Stimulated activated CD8-positive, alpha-beta memory T cell treated with anti-CD3 and anti-CD28 coated beads, Interleukin-4, amount 100 ng/mL, for 1 hour (primary cell): ENCODE measurements around the gene ZNF799.
A peak's percentile ranks its signal among the peaks of the same experiment; 100 is the strongest.
"Not testable (repeated sequence)": the region's sequence is repeated elsewhere in the genome, so short reads cannot be mapped to it uniquely, and the experiment has no call there.

Experiments used
- DNase-seq, 2 donors: peaks; one replicate each; pipeline ENCODE4 v3.0.0-alpha.2; 2020; ENCODE audit warnings: low read depth in 2 of 2, low spot score in 1 of 2

ZNF799 gene

DNA sequence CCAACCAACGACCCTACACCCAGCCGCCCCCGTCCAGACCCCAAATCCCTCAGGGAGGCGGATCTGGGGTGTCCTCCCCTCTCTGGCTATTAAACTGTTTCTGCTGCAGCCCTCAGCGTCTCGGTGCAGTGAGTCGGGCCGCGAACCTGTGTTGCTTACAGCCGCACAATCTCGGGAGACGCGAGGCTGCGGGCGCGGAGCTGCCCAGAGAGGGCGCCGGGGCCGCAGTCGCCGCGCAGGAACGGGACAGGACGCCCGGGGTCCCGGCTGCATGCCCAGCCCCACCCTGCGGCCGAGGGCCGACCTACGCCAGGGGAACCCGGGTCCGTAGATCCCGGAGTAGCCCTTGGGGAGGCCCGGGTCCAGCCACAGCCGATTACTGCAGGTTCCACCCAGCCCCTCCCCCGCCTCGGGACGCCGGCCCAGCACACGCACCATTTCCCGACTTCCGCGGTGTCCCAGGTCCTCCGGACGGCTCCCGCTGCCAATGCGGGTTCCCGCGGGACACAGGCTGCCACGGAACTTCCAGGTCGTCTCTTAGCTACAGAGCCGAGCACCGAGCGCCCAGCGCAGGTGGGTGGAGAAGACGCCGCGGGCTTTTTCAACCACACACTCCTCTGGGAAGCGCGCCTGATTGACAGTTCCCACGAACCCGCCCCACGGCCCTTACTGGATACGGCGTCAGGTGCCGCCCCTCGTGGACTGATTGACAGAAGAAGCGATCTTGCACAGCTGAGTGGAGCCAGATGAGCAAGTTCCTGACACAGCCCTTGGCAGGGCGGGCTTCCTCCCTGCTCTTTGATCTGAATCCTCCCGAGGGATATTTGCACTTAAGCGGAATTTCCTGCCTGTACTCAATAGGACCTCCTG lies at the start of gene ZNF799:
ZNF799 (minus strand) TSS at position 639 of the 870 bp plus-strand sequence; CDS start at position 438, 201 bp downstream.
- peak; percentile 61 to 63 for DNase-seq

DNA sequence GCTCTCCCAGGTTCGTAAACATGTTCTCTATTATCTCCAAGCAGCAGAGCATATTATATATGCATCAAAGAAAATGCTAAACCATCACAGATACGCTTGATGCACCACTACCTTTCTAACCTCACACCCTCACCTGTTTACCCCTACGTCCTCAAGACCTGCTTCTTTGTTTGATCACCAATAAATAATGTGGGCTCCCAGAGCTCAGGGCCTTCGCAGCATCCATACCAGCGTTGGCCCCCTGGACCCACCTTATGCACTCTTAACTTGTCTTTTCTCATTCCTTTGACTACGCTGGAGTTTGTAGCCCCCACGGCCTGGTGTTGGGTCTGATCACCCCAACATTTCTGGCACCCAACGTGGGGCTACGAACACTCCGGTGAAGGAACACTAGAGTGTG lies 49.8 kb upstream of the ZNF799 start:
- no peak for DNase-seq

DNA sequence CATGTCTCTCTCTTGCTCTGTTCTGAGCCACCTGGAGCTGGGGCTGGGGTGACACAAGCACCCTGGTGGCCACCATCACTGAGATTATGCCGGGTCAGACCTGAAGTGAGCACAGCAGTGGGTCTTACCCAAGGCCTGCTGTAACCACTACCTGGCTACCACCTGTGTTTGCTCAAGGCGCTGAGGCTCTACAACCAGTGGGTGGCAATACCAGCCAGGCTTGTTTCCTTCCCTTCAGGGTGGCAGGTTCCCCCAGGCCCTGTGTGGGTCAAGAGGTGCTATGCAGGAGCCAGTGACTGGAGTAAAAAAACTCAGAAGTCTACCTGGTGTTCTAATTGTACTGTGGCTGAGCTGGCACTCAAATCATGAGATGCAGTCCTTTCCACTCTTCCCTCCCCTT lies 47.7 kb upstream of the ZNF799 start:
- no peak for DNase-seq

DNA sequence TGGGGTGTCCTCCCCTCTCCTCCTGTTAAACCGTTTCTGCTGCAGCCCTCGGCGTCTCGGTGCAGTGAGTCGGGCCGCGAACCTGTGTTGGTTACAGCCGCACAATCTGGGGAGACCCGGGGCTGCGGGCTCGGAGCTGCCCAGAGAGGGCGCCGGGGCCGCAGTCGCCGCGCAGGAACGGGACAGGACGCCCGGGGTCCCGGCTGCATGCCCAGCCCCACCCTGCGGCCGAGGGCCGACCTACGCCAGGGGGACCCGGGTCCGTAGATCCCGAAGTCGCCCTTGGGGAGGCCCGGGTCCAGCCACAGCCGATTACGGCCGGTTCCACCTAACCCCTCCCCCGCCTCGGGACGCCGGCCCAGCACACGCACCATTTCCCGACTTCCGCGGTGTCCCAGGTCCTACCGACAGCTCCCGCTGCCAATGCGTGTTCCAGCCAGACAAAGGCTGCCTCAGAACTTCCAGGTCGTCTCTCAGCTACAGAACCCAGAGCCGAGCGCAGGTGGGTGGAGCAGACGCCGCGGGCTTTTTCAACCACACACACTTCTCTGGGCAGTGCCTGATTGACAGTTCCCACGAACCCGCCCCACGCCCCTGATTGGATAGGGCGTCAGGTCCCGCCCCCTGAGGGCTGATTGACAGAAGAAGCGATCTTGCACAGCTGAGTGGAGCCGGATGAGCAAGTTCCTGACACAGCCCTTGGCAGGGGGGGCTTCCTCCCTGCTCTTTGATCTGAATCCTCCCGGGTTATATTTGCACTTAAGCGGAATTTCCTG lies 39.7 kb upstream of the ZNF799 start, which contains the start of gene ZNF443:
ZNF443 (minus strand) TSS at position 481 of the 776 bp plus-strand sequence; CDS start at position 374, 107 bp downstream.
- DNase-seq, result peak; percentile 96 to 97

DNA sequence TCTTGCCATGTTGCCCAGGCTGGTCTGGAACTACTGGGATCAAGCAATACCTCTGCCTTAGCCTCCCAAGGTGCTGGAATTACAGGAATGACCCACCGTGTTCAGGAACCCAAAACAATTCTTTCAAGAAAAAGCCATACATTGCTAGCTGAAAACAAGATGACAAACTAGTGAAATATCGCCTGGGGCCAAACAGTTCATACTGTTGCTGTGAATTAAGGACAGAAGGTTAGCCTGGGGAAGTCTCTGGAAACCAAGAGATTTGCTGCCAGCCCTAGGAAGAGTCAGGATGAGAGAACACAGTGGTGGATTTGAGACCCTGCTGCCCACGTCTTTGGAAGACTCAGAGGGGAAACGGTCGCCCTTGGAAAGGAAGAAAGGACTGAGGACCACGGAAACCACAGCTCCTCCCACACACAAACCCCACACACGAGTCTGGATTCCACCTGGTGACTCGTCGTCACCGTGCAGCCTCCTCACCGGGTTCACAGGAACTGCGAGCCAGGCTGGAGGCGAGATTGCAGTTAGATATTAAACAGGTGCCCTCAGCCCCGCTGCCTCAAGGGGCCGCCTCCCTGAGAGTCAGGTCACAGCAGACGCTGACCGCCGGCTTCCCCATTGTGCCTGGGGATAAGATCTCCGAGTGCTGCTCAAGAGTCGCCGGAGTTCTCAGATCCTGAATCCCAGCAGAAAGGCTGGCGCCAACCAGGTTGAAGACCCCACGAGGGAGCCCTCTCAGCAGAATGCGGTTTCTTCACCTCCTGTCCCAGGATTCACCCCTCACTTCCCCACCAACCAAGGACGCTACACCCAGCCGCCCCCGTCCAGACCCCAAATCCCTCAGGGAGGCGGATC lies 38.8 kb upstream of the ZNF799 start:
- DNase-seq, result peak in 1 of 2 donors; percentile 22

DNA sequence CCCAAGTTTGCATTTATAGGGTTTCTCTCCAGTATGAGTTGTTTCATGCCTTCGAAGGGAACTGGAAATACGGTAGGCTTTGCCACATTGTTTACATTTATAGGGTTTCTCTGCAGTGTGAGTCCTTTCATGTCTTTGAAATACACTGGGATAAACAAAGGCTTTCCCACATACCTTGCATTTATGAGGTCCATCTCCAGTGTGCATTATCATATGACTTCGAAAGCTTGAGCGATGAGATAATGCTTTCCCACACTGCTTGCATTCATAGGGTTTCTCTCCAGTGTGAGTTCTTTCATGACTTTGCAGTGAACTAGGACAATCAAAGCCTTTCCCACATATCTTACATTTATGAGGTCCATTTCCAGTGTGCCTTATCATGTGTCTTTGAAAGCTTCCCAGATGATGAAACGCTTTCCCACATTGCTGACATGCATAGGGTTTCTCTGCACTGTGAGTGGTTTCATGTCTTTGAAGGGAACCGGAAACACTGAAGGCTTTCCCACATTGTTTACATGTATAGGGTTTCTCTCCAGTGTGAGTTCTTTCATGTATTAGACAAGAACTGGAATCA lies 29.7 kb upstream of the ZNF799 start:
- DNase-seq, result not testable (repeated sequence)

DNA sequence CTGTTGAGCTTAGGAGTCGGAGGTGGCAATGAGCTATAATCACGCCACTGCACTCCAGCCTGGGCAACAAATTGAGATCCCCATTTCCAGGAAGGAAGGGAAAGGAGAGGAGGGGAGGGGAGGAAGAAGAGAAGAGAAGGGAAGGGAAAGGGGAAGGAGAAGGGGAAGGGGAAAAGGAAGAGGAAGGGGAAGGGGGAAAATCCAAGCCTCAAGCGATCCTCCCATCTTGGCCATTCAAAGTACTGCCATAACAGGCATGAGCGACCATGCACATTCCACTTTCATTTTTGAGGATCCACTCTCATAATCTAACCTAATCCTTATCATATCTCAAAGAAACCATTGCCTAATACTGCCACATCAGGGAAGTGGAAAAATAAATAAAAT lies 24.8 kb upstream of the ZNF799 start:
- no peak for DNase-seq

DNA sequence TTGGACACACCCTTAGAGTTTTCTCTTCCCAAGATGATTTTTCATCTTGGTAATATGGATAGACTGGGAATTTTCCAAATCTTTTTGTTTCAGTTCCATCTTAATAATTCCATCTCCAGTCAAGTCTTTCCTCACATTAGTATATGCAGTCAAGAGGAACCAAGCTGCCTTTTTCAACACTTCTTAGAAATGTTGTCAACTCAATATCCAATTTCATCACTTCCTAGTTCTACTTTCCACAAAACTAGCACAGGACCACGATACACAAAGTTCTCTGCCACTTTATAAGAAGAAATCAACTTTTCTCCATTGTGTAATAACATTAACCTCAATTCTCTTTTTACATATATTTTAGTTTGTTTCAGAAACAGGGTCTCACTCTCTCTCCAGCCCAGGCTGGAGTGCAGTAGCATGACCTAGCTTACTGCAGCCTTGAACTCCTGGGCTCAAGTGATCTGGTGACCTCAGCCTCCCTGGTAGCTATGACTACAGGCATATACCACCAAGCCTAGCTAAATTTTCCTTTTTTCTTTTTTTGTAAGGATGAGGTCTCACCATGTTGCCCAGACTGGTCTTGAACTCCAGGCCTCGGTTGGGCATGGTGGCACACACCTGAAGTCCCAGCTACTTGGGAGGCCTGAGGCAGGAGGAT lies 24.3 kb upstream of the ZNF799 start:
- DNase-seq, result no peak

DNA sequence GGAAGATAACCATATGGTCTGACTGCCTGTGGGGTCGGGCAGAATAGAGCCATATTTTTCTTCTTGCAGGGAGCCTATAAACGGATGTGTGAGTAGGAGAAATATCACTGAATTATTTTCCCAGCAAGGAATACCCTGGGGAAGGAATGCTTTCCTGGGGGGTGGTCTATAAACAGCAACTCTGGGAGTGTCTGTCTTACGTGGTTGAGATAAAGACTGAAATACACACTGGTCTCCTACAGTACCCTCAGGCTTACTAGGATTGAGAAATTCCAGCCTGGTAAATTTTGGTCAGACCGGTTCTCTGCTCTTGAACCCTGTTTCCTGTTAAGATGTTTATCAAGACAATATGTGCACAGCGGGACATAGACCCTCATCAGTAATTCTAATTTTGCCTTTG lies 16.2 kb upstream of the ZNF799 start:
- not testable (repeated sequence) for DNase-seq

DNA sequence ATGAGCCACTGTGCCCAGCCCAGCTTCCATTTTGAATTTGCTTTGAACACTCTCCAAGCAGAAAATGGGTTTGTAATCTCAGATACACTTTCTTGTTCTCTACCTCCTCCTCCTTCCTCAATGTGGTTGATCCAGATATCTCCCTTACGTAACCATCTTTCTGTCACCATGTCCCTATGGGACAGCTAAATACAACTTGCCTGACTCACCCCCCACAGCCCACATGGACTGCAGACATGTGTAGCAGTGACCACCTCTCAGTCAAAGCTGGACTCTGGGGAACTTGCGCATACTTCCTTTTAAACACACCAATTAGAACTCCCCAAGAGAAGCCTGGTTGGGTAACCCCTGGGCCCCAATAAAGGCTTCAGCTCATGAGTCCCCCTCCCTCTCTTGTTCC lies 10.8 kb upstream of the ZNF799 start:
- no peak for DNase-seq

DNA sequence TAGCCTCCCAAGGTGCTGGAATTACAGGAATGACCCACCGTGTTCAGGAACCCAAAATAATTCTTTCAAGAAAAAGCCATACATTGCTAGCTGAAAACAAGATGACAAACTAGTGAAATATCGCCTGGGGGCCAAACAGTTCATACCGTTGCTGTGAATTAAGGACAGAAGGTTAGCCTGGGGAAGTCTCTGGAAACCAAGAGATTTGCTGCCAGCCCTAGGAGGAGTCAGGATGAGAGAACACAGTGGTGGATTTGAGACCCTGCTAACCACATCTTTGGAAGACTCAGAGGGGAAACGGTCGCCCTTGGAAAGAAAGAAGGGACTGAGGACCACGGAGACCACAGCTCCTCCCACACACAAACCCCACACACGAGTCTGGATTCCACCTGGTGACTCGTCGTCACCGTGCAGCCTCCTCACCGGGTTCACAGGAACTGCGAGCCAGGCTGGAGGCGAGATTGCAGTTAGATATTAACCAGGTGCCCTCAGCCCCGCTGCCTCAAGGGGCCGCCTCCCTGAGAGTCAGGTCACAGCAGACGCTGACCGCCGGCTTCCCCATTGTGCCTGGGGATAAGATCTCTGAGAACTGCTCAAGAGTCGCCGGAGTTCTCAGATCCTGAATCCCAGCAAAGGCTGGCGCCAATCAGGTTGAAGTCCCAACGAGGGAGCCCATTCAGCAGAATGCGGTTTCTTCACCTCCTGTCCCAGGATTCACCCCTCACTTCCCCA lies 1.0 kb downstream of the ZNF799 start:
- not testable (repeated sequence) for DNase-seq

DNA sequence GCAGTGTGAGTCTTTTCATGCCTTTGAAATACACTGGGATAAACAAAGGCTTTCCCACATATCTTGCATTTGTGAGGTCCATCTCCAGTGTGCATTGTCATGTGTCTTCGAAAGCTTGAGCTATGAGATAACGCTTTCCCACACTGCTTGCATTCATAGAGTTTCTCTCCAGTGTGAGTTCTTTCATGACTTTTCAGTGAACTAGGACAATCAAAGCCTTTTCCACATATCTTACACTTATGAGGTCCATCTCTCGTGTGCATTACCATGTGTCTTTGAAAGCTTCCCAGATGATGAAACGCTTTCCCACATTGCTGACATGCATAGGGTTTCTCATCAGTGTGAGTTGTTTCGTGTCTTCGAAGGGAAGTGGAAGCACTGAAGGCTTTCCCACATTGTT lies 9.9 kb downstream of the ZNF799 start:
- not testable (repeated sequence) for DNase-seq

DNA sequence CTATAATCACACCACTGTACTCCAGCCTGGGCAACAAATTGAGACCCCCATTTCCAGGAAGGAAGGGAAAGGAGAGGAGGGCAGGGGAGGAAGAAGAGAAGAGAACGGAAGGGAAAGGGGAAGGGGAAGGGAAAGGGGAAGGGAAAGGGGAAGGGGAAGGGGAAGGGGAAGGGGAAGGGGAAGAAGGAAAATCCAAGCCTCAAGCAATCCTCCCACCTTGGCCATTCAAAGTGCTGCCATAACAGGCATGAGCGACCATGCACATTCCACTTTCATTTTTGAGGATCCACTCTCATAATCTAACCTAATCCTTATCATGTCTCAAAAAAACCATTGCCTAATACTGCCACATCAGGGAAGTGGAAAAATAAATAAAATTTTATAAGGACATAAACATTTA lies 14.7 kb downstream of the ZNF799 start:
- not testable (repeated sequence) for DNase-seq

DNA sequence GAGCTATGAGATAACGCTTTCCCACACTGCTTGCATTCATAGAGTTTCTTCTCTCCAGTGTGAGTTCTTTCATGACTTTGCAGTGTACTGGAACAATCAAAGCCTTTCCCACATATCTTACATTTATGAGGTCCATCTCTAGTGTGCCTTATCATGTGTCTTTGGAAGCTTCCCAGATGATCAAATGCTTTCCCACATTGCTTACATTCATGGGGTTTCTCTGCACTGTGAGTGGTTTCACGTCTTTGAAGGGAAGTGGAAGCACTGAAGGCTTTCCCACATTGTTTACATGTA lies 20.7 kb downstream of the ZNF799 start:
- no peak for DNase-seq

DNA sequence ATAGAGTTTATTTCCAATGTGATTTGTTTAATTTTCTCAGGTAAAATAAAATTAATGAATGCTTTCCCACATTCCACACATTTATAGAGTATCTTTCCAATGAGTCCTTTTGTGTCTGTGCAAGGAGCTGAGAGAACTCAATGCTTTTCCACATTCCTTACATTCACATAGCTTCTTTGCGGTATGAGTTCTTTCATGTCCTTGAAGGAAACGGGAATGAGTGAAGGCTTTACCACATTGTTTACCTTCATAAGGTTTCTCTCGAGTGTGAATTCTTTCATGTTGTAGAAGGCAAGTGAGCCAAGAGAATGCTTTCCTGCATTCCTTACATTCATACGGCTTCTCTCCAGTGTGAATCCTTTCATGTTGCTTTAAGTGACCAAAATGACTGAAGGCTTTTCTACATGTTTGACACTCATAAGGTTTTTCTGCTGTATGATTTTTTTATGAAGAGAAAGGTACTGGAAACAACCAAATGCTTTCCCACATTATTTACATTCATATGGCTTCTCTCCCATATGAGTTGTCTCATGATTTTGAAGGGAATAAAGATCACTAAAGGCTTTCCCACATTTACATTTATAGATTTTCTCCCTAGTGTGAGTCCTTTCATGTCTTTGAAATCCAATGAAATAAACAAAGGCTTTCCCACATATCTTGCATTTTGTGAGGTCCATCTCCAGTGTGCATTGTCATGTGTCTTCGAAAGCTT lies 21.2 kb downstream of the ZNF799 start:
- no peak for DNase-seq

DNA sequence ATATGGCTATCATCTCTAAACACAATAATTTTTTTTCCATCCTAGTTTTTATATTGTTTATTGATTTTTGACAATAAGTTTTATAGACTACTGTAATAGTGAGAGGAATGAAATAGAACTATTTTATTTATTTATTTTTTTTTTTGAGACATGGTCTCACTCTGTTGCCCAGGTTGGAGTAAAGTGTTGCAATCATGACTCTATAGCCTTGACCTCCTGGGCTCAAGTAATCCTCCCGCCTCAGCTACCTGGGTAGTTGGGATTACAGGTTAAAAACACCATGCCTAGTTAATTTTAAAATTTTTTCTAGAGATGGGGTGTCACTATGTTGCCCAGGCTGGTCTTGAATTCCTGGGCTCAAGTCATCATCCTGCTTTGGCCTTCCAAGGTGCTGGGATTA lies 27.0 kb downstream of the ZNF799 start:
- DNase-seq, result no peak

DNA sequence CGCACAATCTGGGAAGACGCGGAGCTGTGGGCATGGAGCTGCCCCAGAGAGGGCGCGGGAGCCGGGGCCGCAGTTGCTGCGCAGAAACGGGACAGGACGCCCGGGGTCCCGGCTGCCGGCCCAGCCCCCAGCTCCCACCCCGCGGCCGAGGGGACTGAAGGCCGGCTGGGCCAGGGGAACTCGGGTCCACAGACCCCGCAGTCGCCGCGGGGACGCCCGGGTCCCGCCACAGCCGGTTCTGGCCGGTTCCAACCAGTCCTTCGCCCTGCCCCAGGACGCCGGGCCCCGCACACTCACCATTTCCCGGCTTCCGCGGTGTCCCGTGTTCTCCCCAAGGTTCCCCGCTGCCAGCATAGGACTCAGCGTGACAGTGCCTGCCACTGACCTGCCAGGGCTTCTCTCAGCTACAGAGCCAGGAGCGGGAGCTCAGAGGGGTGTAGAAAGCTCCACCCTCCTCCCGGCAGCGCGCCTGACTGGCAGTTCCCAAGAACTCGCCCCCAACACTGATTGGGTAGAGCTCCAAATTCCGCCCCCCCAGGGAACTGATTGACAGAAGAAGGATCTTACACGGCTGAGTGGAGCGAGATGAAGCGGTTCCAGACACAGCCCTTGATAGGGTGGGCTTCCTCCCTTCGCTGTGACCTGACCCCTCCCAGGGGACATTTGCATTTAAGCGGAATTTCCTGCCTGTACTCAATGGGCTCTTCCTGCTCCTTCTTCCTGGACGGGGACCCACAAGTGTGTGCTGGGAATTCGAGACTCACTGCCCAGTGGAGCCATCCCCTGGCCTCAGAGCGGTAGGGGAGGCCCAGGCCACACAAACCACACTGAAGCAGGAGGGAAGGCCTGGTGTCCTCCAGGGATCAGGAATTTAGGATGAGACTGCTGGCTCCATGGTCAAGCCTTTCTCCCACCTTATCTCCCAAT lies 35.6 kb downstream of the ZNF799 start, which contains the start of gene ZNF442:
ZNF442 (minus strand) TSS at position 448 of the 927 bp plus-strand sequence. CDS start 2,052 bp downstream, outside the sequence.
- DNase-seq, result peak; percentile 69 to 74
